Endothelial cell (in vitro differentiated cells): ENCODE data around the gene SLC37A1. TPM values are rescaled to one million over a fixed set of nuclear protein-coding genes. Genes with fewer than 3 reads are reported as not detected.
"Not testable (repeated sequence)": the region's sequence is repeated elsewhere in the genome, so short reads cannot be mapped to it uniquely, and the experiment has no call there.

Experiments used
- DNase-seq: peaks from one replicate; pipeline ENCODE4 v3.0.0; 2021; ENCODE audit warnings: low spot score
- H3K27ac Mint-ChIP-seq: one replicate; pipeline ENCODE4 v1.8.0; 2021; ENCODE audit warnings: mixed read lengths, inconsistent platforms; ENCODE audit not compliant: unreplicated experiment
- H3K27me3 Mint-ChIP-seq: one replicate; pipeline ENCODE4 v1.8.0; 2021; ENCODE audit warnings: mild to moderate bottlenecking, moderate library complexity, mixed read lengths, inconsistent platforms; ENCODE audit not compliant: unreplicated experiment
- H3K36me3 Mint-ChIP-seq: one replicate; pipeline ENCODE4 v1.8.0; 2021; ENCODE audit warnings: mild to moderate bottlenecking, low read depth, mixed read lengths, inconsistent platforms; ENCODE audit not compliant: unreplicated experiment
- H3K4me1 Mint-ChIP-seq: one replicate; pipeline ENCODE4 v1.8.0; 2021; ENCODE audit warnings: mild to moderate bottlenecking, mixed read lengths, inconsistent platforms; ENCODE audit not compliant: unreplicated experiment
- H3K4me3 Mint-ChIP-seq: one replicate; pipeline ENCODE4 v1.8.0; 2021; ENCODE audit warnings: mild to moderate bottlenecking, mixed read lengths, inconsistent platforms; ENCODE audit not compliant: unreplicated experiment
- H3K9me3 Mint-ChIP-seq: one replicate; pipeline ENCODE4 v1.8.0; 2021; ENCODE audit warnings: mixed read lengths, inconsistent platforms; ENCODE audit not compliant: unreplicated experiment
- CTCF ChIP-seq: fragments of 200-600 bp; sonication (generic); IDR thresholded peaks from one replicate; pipeline ENCODE4 v1.5.0; 2021; ENCODE audit warnings: antibody characterized with exemption; ENCODE audit not compliant: unreplicated experiment
- total RNA-seq: library from RNA; stranded (reverse); fragmentation: NEBNext Ultra II Directional; extraction: Animal tissue kit (Norgen Biotek cat#: 25700); gene quantifications from one replicate; pipeline ENCODE4 v1.2.1, GENCODE V29; 2021; ENCODE audit not compliant: unreplicated experiment

SLC37A1 gene
- total RNA-seq, 1 donor from 2014 or later: 12.3 TPM

GRCh38 chr21:42613756-42614155, 100.1 kb downstream of the SLC37A1 start:
- no peak for DNase-seq
- H3K4me1 Mint-ChIP-seq: no peaks in the 10 kb centered on the region
- no peak overlapping the region for H3K4me3 Mint-ChIP-seq
- no peaks in the 10 kb centered on the region for H3K9me3 Mint-ChIP-seq
- H3K27ac Mint-ChIP-seq: no peak overlapping the region
- TF ChIP-seq CTCF: no peak
- H3K27me3 Mint-ChIP-seq: no peaks in the 10 kb centered on the region
- H3K36me3 Mint-ChIP-seq: no peaks in the 10 kb centered on the region

- H3K27ac Mint-ChIP-seq: no peak overlapping the region
- DNase-seq: no peak
- no peaks in the 10 kb centered on the region for H3K27me3 Mint-ChIP-seq
- no peaks in the 10 kb centered on the region for H3K4me1 Mint-ChIP-seq
- TF ChIP-seq CTCF: no peak
- no peak overlapping the region for H3K4me3 Mint-ChIP-seq
- H3K36me3 Mint-ChIP-seq: no peaks in the 10 kb centered on the region
- no peaks in the 10 kb centered on the region for H3K9me3 Mint-ChIP-seq
Observed at GRCh38 chr21:42614396-42614795, 100.7 kb downstream of the SLC37A1 start.

- TF ChIP-seq CTCF: no peak
- Mint-ChIP-seq H3K27me3 (no peaks in the 10 kb centered on the region), H3K9me3 (no peaks in the 10 kb centered on the region), H3K4me1 (no peaks in the 10 kb centered on the region), H3K36me3 (no peaks in the 10 kb centered on the region), H3K4me3 (no peak overlapping the region), H3K27ac (no peak overlapping the region)
- no peak for DNase-seq
Observed at GRCh38 chr21:42614811-42615351, 101.2 kb downstream of the SLC37A1 start.

- H3K4me1 Mint-ChIP-seq, DNase-seq, H3K36me3 Mint-ChIP-seq, H3K27me3 Mint-ChIP-seq, H3K9me3 Mint-ChIP-seq, H3K4me3 Mint-ChIP-seq, H3K27ac Mint-ChIP-seq: not testable (repeated sequence)
Observed at GRCh38 chr21:42615377-42615776, 101.7 kb downstream of the SLC37A1 start.

GRCh38 chr21:42615924-42616323, 102.3 kb downstream of the SLC37A1 start:
- H3K36me3 Mint-ChIP-seq: no peaks in the 10 kb centered on the region
- no peaks in the 10 kb centered on the region for H3K27me3 Mint-ChIP-seq
- TF ChIP-seq CTCF: no peak
- no peak overlapping the region for H3K27ac Mint-ChIP-seq
- no peaks in the 10 kb centered on the region for H3K9me3 Mint-ChIP-seq
- H3K4me3 Mint-ChIP-seq: no peak overlapping the region
- no peaks in the 10 kb centered on the region for H3K4me1 Mint-ChIP-seq
- DNase-seq: no peak

- Mint-ChIP-seq H3K4me3 (no peak overlapping the region), H3K4me1 (no peaks in the 10 kb centered on the region), H3K27ac (no peak overlapping the region), H3K36me3 (no peaks in the 10 kb centered on the region), H3K27me3 (no peaks in the 10 kb centered on the region), H3K9me3 (no peaks in the 10 kb centered on the region)
- no peak for TF ChIP-seq CTCF
- no peak for DNase-seq
Observed at GRCh38 chr21:42616446-42616845, 102.8 kb downstream of the SLC37A1 start.
